ENCODE results near the gene ARHGEF26. TPM values are rescaled to one million over a fixed set of nuclear protein-coding genes. Genes with fewer than 3 reads are reported as not detected.
A peak's percentile ranks its signal among the peaks of the same experiment; 100 is the strongest.

The ARHGEF26 gene
- total RNA-seq, 1 experiment from 2014 or later, result 1.8 TPM

GRCh38 chr3:154151969-154152368 lies 30.8 kb downstream of the ARHGEF26 start:
- peak; percentile 26 for DNase-seq (ENCODE audit: low read depth)

GRCh38 chr3:154152741-154153140 lies 31.6 kb downstream of the ARHGEF26 start:
- DNase-seq (ENCODE audit: low read depth), result no peak

DNA sequence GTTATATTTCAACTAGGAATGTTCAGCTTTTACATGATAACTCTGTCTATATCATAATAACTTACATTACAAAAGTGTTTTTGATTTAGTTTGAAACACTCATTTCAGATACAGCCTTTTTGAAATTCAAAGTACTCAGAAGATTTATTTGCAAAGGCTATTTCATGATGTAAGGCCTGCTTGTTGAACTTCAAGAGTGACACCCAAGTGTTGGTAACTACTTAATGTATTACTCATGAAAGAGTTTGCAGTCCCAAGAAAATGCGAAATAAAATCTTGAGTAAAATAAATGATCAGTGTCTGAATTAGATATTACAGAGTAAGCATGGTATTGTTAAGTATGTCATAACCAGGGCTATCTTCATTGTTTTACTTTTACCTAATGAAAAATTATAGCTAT lies 35.3 kb downstream of the ARHGEF26 start:
- DNase-seq (ENCODE audit: low read depth), result no peak

- DNase-seq (ENCODE audit: low read depth), result no peak
These were observed 40.6 kb downstream of the ARHGEF26 start for GRCh38 chr3:154161806-154162205.

GRCh38 chr3:154164387-154164786 lies 43.2 kb downstream of the ARHGEF26 start:
- no peak for DNase-seq (ENCODE audit: low read depth)

- DNase-seq (ENCODE audit: low read depth), result no peak
These were observed 48.0 kb downstream of the ARHGEF26 start for GRCh38 chr3:154168998-154169795.

DNA sequence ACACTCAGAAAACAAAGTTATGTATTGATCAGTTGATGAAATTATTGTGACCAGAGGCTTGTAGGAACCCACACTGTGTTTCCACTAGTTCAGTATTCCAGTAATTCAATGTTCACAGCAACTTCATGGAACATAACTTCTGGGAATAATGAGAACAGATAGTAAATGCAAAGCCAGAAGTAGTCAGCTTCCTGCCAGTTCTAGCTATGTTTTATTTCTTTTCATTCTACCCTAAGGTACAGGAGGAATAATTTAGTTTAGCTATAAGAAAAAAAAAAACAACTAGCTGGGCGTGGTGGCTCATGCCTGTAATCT lies 48.6 kb downstream of the ARHGEF26 start:
- no peak for DNase-seq (ENCODE audit: low read depth)

GRCh38 chr3:154170300-154170699 lies 49.1 kb downstream of the ARHGEF26 start:
- DNase-seq (ENCODE audit: low read depth), result no peak

DNA sequence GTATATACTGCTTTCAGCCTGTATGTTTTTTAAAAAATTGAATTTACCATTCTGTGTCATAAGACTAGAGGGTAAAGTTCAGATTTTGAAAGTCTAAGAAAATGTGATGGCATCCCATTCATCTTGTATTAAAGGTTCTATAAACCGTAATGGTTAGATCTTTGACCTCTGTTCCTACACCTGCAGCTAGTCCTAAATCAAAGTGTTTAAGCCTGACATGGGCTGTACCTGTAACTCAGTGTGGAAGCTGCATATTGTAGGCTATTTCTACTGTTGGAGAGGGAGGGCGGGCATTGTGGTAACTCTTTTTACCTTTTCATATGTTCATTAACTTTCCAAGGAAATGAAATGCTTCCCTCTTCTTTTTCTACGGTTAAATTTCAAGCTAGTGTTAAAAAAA lies 53.9 kb downstream of the ARHGEF26 start:
- no peak for DNase-seq (ENCODE audit: low read depth)

- DNase-seq (ENCODE audit: low read depth), result no peak
These were observed 54.8 kb downstream of the ARHGEF26 start for GRCh38 chr3:154176036-154176435.

GRCh38 chr3:154177406-154177805 lies 56.2 kb downstream of the ARHGEF26 start:
- DNase-seq (ENCODE audit: low read depth), result no peak

DNA sequence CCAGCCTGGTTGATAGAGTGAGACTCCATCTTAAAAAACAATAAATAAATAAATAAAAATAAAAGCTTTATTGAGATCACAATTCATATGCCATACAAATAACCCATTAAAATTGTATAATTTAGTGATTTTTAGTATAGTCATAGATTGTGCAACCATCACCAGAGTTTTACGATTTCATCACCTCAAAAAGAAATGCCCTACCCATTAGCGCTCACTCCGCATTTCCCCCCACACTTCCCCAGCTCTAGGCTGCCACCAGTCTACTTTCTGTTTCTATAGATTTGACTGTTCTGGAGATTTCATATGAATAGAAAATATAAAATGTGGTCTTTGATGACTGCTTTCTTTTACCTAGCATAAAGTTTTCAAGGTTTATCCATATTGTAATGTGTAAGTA lies 57.0 kb downstream of the ARHGEF26 start:
- no peak for DNase-seq (ENCODE audit: low read depth)

DNA sequence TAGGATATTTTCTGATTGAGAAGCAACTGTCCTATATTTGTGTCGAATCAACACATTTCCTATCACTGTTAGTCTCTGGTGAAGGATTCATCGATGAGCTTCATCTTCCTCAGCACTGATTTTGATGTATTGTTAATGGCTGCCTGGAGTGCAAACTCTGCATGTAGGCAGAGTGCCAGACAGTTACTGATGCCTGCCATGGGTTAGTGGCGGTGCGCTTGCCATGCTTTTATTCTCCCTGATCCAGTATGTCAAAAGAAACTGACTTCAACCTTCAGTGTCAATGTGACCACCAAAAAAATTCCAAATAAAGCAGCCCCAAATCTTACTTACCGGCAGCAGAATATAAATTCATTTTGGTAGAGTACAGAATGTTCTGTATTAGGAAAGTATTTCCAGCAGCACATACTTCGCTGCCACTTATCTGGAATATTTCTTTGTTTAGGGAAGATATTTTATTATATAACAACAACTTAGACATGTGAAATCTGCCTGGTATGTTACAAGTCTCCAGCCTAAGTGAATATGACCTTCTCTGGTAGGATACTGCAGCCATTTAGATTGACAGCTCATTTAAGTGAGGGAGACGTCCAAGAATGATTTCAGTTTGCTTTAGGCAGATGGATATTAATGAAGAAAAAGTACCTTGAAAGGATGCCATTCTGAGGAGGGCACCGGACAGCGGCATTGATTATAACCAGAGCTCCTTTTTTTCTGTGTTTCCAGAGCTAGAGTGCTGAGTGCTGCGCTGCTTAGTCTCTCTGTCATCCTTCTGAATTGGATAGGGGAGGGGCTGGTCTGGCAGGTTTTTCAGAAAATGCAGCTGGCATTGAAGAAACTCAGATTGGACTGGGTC lies 59.9 kb downstream of the ARHGEF26 start:
- no peak for DNase-seq (ENCODE audit: low read depth)

GRCh38 chr3:154182322-154182922 lies 61.2 kb downstream of the ARHGEF26 start:
- DNase-seq (ENCODE audit: low read depth), result peak; percentile 5

GRCh38 chr3:154182975-154183374 lies 61.8 kb downstream of the ARHGEF26 start:
- DNase-seq (ENCODE audit: low read depth), result no peak

DNA sequence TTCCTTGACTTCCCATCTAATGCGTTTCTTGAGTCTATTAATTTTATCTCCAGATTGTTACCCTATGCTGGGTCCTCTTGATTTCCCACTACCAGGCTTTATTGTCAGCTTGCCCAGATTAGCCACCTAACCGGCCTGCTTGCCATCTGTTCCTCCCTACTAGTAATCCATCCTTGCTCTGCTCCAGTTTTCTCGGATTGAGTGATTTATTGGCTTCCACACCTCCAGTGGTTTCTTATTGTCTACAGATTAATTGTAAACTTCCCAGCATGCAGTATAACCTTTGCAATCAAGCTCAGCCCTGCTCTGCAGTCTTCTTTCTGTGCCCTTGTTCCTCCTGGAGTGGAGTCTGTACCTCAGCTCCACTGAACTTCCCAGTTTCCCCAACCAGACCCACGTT lies 63.4 kb downstream of the ARHGEF26 start:
- no peak for DNase-seq (ENCODE audit: low read depth)

- DNase-seq (ENCODE audit: low read depth), result no peak
These were observed 67.2 kb downstream of the ARHGEF26 start for GRCh38 chr3:154188437-154188836.

DNA sequence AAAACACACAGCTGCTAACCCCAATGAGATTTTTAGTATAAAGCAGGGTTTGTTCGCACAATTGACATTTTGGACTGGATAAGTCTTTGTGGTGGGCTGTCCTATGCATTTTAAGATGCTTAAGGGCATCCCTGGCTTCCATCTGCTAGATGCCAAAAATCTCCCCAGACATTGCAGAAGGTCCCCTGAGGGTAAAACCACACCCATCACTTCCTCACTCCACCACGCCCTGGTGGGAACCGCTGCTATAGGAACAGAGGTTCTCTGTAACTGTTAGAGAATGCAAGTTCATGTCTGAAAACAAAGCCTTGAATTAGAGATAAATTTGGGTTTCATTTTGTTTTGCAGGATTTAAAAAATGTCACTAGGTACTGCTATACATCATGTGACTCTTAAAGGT lies 67.7 kb downstream of the ARHGEF26 start:
- DNase-seq (ENCODE audit: low read depth), result no peak

DNA sequence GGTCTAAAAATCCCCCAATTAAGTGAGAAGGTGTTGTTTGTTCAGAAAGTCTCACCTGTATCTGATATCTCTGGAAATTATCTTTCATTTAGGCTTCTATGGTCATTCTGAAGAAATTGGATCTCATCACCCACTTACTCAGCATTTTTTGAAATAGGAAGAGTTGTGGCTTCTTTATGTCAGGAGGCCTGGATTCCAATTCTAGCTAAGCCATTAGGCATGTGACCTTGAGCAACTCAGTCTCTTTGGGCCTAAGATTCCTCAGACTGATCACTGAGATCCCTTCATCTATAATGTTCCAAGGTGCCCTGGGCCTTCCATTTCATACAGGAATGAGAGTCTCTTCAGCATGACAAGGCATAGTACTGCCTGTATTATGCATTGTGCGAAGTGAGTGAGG lies 70.3 kb downstream of the ARHGEF26 start:
- DNase-seq (ENCODE audit: low read depth), result no peak

DNA sequence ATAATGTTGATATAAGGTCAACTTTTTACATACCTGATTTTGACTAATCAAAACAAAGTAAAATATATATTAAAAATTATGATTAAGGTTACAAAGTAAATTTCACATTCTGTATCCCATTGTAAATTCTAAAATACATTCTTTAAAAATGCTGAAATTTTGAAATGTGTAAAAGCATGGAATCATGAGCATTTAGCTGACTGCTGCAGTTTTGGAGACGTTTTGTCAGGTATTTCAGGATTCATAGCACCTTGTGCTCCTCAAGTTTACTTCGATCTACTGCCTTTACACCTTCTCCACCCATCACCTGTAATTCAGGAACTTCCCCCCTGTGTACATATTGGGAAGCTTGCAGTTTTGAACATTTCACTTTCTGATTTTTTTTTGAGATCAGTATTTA lies 71.0 kb downstream of the ARHGEF26 start:
- no peak for DNase-seq (ENCODE audit: low read depth)

DNA sequence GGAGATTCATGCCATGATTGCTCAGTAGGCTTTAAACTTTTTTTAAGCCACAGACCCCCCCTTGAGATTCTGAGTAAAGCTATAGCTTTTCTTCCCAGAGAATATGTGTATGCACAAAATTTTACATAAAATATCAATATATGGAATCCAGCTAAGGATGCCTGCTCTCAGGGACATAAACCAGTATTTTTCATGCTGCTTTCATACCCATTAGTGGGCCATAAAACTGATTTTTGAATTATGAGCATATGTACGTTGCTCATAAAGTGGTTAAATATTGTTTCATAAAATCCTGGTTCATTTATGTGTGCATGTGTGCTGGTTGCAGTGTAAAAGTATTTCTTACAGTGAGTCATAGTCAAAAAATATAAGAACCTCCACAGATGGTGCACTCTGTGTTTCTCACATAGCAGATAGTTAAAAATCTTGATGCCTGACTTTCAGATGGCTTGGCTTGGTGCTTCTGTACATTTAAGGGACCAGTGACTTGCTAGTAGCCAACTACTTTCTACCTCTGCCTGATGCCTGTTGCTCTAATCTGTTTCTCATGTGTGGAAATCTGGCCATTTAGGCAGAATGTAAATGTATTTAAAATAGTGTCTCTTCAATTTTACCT lies 71.9 kb downstream of the ARHGEF26 start:
- peak; percentile 10 for DNase-seq (ENCODE audit: low read depth)

DNA sequence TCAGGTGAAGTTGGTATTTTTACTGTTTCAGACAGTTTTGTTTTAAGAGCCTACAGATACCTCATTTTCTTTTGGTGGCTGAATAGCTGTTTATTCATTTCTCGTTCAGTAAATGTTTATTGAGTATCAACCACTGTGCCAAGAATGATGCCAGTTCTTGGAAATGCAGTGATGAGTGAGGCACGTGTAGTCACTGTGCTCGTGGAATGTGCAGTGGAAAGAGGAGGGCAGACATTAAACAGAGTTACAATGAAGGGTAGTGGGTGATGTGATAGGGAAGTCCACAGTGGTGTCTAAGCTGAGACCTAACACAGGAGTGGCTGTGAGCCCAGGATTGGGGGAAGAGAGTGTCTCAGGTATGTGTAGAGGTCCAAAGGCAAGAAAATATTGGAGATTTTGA lies 73.7 kb downstream of the ARHGEF26 start:
- no peak for DNase-seq (ENCODE audit: low read depth)

Data from LHCN-M2 (cell line).